GM21825 (cell line): ENCODE measurements around the gene PRKCA.

Experiments used
- ATAC-seq: cut with Tn5 transposase; IDR thresholded peaks from one replicate; pipeline ENCODE4 v1.9.1; 2021; ENCODE audit warnings: mild to moderate bottlenecking, moderate library complexity; ENCODE audit not compliant: unreplicated experiment

PRKCA gene

DNA sequence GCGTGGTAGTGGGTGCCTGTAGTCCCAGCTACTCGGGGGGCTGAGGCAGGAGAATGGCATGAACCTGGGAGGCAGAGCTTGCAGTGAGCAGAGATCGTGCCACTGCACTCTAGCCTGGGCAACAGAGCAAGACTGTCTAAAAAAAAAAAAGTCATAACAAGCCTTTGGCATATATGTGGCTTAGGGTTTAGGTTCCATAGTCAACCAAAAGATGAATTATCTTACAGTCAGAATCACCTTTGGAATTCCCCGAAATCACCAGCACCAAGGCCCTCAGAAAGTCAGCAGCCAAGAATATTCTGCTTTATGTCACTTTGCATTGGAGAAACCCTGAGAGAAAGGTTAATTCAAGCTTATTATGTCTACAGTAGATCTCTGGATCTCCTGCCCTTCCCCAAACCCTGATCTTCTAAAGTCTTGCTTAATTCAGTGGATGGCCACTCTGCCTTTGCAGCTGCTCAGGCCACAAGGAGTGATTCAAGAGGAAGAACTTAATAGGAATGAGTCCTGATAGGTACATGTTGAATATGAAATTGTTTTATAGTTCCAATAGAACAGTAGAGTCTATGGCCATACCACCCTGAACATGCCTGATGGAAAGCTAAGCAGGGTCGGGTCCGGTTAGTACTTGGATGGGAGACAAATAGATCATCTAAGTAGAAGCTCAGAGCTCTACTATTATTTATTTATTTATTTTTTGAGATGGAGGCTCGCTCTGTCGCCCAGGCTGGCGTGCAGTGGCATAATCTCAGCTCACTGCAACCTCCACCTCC lies 336.5 kb downstream of the PRKCA start:
- ATAC-seq, result no peak

DNA sequence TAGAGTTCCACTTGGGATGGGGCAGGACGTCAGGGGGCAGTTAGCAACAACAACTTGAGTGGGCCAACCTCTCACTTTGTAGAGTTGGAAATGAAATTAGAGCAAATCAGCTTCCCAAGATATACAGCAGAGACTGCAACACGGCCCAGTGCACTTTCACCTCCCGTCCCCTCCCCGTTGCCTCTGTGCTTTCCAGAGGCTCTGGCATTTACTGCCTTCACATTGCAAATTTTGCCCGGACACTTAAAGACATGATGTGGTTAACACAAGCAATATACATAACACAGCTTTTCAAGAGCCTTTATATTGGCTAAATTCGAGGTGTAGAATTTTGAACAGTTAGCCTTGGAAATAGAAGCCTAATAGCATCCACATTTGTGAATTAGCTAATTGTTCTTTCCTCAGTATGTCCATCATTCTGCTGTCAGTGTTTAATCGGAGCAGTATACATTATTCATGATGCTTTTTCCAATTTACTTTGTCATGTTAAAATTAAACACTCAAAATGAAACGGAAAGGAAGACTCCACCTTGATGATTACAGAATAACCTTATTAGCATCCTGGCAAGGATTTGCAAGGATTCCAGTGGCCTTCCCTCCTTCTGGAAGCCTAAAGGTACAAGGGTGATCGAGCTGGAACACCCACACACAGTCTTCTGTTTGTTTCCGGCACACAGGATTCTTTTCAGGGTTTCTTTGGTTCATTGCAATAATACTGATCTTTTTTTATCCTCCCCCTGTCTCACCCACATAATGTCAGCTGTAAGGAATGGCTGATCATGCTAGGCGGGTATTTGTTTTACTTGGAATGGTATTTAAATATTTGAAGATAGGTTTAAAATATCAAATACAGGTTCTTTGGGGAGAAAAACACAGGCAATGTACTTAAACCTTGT lies 341.6 kb downstream of the PRKCA start:
- no peak for ATAC-seq

DNA sequence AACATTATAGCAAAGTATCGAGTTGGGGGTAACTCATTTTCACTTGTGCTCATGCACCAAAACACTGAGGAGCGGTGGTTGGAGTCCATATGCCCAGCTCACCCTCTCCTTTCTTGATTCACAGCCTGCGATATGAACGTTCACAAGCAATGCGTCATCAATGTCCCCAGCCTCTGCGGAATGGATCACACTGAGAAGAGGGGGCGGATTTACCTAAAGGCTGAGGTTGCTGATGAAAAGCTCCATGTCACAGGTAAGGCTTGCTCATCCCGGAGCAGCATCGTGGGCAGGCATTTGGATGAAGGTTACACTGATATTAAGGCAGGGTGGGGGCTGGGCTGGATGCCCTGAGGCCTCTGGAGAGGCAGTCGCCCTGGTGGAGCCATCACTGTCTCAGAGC lies 342.8 kb downstream of the PRKCA start:
- no peak for ATAC-seq

DNA sequence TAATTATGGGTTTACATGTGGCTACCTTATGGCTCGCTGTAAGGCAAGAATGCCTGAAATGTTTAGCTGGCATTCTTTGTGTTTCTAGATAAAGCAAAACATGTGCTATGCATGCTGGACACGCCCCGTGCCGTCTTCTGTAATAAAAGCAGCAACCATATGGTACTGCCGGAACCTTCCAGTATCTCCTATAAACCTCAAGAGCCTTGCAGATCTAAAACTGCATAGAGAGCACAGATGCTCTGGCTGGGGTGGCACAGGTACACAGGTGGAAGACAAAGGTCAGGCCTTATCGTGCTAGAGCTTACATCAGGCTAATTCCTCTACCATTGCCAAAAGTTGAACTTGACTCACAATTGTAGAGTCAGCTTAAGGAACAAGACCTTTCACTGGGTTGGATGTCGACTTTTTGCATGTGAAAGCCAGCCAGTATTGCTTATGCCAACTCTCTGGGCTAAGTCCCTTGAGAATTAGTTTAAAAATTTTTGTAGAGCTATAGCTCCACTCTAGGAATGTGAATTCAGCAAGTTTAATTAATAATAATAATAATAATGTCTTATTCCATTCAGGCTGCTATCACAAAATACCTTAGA lies 345.1 kb downstream of the PRKCA start:
- no peak for ATAC-seq

DNA sequence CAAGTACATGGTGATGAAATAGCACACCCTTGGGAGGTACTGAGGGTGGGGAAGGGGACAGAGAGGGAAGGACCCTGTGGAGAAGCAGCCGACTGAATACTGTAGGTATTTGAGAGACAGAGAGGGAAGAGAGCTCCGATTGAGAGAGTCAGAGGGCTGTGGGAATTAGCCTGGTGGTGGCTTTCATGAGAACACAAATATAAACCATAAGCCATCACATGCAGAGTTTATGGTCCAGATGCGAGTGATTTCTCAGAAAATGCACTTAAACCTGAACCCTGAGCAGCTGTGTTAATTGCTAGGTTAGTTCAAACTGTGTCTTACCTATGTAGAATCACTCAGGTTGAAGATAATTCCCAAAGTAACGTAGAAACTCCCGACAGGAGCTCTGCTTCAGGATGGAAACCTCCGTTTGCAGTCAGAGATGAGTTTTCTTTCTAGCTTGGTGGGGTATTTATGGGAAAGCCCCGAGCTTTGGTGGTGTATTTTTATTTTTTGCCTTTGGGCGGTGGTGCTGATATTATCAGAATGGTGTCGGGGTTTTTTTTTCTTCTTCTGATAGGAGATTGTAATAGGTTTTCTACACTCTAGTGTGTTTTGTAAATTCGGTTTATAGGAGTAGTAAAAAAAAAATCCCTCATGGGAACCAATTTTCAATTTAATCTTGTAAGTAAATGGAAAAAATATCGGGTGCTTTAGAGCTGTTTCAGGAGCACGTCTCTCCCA lies 347.6 kb downstream of the PRKCA start:
- ATAC-seq, result no peak

DNA sequence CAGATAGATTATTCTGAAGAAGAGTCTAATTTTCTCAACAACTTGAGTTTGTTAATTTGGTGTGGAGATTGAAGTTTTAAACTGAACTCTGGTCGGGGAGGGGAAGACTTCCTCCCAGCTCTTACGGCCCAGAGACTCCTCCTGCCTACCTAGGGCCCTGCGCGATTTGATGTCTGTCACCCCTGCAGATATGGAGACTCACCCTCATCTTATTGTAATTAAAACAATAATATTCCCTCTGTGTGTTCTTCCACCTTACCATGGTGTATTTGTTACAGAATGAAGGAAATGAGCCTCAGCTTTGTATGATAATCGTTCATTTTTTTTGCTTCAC lies 348.1 kb downstream of the PRKCA start:
- no peak for ATAC-seq

DNA sequence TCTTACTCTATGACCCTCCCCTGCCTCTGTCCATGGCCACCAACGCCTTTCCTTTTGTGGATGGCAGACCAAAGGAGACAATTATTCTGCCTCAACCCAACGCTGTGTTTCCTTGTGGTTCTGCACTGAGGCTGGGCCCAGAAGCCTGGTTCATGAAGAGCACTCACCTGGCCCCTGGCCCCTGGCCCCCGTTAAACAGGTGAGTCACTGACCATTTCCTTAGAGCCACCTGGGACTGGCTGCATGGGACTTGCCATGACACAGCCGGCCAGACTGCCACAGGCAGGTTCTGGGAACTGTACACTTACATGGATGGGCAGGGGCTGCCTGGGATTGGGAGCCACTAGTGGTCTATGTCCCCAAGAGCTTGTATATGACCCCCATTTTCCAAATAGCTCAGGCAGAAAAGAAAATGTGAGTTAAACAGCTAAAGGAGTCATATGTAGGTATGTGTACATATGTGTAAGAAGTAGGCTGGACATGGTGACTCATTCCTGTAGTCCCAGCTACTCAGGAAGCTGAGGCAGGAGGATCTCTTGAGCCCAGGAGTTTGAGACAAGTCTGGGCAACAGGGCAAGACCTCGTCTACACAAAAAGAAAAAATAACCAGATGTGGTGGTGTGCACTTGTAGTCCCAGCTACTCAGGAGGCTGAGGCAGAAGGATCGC lies 350.6 kb downstream of the PRKCA start:
- ATAC-seq, result no peak

DNA sequence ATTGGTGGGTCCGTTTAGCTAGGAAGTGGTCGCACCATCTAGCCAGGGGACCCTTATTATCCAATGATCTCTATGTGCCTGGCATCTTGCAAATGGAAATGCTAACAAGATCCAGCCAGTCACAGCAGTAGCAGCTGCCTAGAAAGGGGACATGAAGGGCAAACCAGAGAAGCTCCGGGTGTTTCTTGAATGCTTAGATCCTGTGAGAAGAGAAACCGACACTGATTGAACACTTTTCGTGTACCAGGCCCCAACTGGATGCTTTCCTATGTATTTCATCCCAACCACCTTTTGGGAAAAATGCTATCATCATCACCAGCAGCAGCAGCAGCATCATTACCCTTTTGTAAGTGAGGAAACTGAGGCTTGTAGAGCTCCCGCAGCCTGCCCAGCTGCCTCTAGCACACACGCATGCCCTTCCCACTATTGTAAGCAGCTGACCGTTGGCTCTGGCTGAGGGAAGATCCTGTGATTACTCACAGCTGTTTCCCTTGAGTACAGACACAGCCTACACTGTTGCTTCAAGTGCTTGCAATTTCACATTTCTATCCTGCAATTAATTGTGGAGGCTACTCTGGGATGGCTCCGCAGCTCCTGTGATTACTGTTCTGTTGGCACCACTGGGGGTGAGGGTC lies 351.8 kb downstream of the PRKCA start:
- ATAC-seq, result no peak

DNA sequence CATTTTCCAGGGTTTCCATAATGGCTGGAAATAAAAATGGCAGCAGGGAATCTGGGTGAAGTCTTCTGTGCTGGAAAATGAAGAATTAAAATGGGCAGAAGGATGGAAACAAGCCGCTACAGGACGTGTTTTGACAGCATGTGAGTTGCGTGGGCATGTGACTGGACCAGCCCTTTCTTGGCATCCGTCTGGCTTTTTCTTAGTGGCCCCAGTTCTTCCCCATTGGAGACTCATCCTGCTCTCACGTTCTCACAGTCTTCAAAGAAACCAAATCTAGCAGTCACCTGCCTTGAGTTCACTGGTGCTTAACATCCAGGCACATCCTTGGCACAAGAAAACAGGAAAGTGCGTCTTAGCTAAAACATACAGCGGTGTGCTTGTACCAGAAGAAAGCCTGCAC lies 352.4 kb downstream of the PRKCA start:
- no peak for ATAC-seq

DNA sequence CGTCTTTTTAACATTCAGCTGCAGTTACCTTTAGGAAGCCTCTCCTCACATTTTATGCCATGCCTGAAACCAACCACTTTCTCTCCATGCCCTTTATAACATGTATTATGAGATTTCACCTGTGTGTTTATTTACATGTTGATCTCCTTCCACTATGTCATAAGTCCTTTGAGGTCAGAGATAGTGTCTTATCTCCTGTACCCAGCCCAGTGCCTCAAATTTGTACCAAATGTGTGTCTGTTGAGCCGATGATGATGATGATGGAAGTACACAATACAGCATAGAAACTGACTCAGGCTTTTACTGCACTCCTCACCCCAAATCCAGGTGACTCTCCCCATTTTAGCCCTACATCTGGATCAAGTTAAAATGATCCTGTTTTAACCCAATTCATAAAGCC lies 353.0 kb downstream of the PRKCA start:
- no peak for ATAC-seq

DNA sequence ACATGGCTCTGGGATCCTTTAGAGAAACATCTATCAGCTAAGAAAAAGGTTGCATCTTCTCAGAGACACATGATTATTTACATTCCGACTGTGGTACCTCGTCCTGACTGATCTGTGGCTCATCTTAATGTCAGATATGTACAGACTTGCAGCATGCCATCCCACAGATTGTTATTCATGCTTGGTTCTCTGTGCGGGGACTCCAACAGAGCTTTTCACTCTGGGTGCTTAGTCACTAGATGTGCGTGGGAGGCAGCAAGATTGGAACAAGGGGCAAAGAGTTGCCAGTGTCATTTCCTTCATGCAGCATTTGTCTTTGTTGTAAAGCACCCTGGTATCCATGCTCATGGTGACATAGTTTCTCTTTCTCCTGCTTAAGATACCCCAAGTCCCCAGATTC lies 353.4 kb downstream of the PRKCA start:
- no peak for ATAC-seq

DNA sequence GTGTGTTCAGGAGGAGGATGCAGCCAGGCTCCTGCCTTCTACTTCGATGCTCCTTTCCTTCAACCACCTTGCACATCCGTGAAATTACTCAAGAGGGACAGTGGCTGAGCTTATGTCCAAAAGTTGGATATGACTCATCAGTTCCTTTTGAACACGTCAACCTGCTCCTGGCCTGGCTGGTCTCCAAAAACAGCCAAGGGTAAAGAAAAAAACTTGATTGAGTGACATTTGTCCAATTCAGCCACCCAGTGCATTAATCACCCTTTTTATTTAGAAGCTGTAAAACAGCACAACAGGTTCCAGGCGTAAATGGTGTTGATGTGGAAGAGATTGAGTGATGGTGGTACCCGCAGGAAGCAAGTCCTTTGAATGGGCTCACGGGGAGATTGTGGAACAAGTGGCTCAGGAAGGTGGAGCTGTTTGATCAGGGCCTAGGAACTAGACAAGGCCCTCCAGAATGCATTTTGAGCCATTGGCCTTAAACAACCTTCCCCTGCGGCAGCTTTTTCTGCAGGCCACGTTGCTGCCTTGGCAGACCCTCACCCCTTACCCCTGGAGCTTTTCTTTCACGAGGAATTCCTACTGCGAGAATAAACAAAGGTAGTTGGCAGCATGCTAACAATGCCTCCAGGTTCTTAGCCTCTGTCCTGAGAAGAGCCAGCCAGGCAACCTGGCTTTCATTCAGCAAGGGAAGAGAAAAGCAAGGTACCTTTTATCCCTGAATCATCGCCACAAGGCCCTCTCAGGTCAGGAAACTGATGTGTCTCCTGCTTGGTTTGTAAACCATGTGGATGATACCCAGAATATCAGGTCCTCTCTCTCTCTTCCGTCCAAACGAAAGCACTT lies 359.2 kb downstream of the PRKCA start:
- no peak for ATAC-seq

DNA sequence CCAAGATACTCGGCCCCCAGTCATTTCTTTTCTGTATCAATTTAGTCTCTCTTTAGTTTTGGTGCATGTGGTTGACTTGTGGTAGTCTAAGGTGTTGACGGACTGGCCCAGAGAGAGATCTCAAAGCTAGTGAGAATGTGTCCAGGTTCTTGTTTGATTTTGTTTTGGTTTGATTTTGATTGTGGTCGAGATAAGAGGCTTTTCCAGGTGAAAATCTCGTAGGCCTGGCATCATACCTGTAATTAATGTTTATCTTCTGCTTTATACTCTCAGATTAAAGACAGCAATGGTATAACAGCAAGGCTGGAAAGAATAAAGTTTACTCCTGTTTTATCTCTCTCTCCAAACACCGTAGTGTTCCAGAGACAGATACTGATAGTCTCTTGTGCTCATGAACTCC lies 360.1 kb downstream of the PRKCA start:
- no peak for ATAC-seq

DNA sequence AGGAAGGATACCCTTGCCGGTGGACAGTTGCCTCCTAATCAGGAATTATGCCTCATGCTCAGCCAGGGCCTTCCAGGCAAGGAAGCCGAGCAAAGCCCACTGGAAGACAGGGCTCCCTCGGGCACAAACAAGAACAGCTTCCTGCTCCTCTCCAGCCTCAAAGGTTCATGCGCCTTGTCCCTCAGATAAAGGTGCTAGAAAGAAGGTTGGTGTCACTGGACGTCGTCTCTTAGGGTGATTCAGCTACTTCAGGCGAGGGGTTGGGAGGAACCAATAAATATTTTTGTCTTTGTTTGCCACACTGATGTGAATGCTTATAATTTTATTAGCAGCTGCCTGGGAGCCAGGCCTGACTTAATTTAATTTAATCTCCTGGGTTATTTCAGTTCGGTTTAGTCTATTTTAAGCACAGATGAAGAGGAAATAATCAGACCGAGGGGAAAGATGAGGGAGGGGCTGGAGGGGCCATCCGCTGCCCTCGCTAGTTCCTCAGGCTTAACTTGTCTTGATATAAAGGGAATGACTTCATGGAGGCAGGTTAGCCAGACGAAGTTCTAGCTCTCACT lies 360.7 kb downstream of the PRKCA start:
- no peak for ATAC-seq

DNA sequence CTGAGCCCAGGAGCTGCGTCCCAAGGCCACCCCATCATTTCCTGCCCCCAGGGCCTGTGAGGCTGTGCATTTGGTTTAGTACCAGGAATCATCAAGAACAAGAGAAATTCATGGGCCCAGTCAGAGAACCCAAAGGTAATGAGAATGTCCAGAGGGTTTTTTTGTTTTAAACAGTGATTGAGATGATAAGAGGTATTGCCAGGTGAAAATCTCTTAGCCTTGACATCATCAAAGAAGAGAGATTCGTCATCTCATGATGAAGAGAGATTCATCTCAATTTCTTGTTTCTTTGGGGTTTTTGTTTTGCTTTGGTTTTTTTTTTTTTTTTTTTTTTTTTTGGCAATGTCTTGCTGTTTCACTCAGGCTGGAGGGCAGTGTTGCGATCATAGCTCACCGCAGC lies 361.9 kb downstream of the PRKCA start:
- ATAC-seq, result no peak

DNA sequence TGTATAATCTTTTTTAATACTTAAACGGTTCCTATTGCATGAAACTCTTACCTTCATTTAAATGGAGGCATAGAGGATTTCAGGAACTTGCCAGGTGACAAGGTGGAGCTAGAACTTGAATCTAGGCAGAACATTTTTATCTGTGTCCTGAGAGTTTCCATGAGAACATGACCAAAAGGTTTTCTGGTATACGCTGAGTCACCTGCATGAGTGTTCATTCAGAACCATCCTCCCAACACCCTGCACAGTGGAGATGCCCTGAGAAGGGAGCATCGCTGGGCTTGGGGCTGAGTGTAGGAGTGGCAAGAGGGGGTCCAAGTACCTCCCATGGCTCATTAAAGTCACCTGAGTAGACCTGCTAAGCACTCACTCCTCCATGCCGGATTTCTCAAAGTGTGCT lies 362.8 kb downstream of the PRKCA start:
- no peak for ATAC-seq

DNA sequence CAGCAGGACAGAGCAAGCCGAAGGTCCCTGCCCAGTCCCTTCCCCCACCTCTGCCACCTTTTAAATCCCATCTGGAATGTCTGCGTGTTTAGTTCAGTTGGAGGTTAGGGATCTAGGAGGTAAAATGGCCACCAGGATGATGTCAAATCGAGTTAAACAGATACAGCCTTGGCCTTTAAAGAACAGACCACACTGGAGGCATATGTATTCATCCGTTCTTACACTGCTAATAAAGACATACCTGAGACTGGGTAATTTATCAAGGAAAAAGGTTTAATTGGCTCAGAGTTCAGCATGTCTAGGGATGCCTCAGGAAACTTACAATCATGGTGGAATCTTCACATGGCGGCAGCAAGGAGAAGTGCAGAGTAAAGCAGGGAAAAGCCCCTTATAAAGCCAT lies 364.7 kb downstream of the PRKCA start:
- ATAC-seq, result no peak

DNA sequence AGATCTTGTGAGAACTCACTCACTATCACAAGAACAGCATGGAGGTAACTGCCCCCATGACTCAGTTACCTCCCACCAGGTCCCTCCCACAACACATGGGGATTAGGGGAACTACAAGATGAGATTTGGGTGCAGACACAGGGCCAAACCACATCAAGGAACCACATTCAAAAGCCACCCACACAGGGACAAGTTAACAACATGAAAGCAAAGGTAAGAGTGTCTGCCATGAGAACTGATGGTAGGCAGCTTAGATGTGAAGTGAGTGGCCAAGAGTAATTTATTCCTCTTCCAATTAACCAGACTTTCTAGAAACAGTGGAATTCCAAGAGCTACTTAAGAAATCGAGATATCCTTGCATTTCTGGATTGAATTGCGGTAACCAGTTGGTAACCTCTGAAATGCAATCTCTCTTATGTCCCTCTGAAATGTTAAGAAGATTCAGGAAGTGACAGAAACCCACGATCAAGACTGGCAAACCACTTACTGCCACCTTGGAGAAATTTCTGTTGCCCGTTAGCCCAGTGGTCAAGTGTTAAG lies 365.1 kb downstream of the PRKCA start:
- ATAC-seq, result no peak

DNA sequence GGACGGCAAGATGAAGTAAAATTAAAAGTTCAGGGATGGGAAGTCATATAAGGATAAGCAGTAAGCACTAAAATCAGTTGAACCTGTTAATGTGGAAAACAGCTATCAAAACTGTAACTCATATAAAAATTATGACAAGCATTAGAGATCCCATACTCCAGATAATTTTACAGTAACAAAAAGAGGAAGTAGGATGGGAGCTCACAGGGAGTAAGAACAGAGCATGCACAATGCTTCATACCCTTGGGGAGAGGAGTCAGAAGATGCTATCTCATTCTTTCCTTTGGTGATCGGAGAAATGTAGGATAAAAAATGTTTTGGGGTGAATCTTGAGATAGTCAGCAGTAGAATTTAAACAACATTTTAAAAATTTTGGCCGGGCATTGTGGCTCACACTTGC lies 367.8 kb downstream of the PRKCA start:
- no peak for ATAC-seq
